Putamen (tissue), 1 donor: ENCODE data around the gene STAU1.
"Not testable (repeated sequence)": the region's sequence is repeated elsewhere in the genome, so short reads cannot be mapped to it uniquely, and the experiment has no call there.

Source experiments
- DNase-seq: peaks from one replicate; pipeline ENCODE4 v3.0.0-alpha.2; 2016; ENCODE audit warnings: low spot score

The STAU1 gene

GRCh38 chr20:49165611-49166010 is 22.5 kb downstream of the STAU1 start:
- peak; percentile 66 for DNase-seq

- no peak for DNase-seq
Observed at GRCh38 chr20:49163696-49164095, 24.4 kb downstream of the STAU1 start.

- DNase-seq: no peak
Observed at GRCh38 chr20:49161428-49162152, 26.5 kb downstream of the STAU1 start.

GRCh38 chr20:49160057-49160929 is 27.8 kb downstream of the STAU1 start:
- DNase-seq: no peak

- DNase-seq: no peak
Observed at GRCh38 chr20:49157146-49157545, 31.0 kb downstream of the STAU1 start.

GRCh38 chr20:49156481-49156880 is 31.7 kb downstream of the STAU1 start:
- no peak for DNase-seq

- peak; percentile 68 for DNase-seq
Observed at GRCh38 chr20:49151436-49151835, 36.7 kb downstream of the STAU1 start.

- DNase-seq: no peak
Observed at GRCh38 chr20:49149281-49150045, 38.7 kb downstream of the STAU1 start.

GRCh38 chr20:49148601-49149000 is 39.5 kb downstream of the STAU1 start:
- no peak for DNase-seq

- no peak for DNase-seq
Observed at GRCh38 chr20:49147296-49147695, 40.8 kb downstream of the STAU1 start.

GRCh38 chr20:49146442-49147225 is 41.5 kb downstream of the STAU1 start:
- DNase-seq: no peak

- DNase-seq: no peak
Observed at GRCh38 chr20:49140834-49141233, 47.3 kb downstream of the STAU1 start.

- DNase-seq: no peak
Observed at GRCh38 chr20:49140411-49140810, 47.7 kb downstream of the STAU1 start.

- DNase-seq: no peak
Observed at GRCh38 chr20:49138431-49138830, 49.7 kb downstream of the STAU1 start.

- DNase-seq: no peak
Observed at GRCh38 chr20:49136817-49137571, 51.1 kb downstream of the STAU1 start.

GRCh38 chr20:49134797-49135196 is 53.3 kb downstream of the STAU1 start:
- not testable (repeated sequence) for DNase-seq

GRCh38 chr20:49133571-49133970 is 54.6 kb downstream of the STAU1 start:
- DNase-seq: no peak

GRCh38 chr20:49132995-49133478 is 55.1 kb downstream of the STAU1 start:
- DNase-seq: peak; percentile 70

GRCh38 chr20:49123982-49124381 is 64.2 kb downstream of the STAU1 start:
- DNase-seq: no peak

- DNase-seq: no peak
Observed at GRCh38 chr20:49122920-49123319, 65.2 kb downstream of the STAU1 start.

- DNase-seq: no peak
Observed at GRCh38 chr20:49119988-49120387, 68.1 kb downstream of the STAU1 start.
